Endothelial cell (in vitro differentiated cells): ENCODE results near the gene EXOC3L1. TPM values are rescaled to one million over a fixed set of nuclear protein-coding genes. Genes with fewer than 3 reads are reported as not detected.
A peak's percentile ranks its signal among the peaks of the same experiment; 100 is the strongest.

ENCODE experiments used
- DNase-seq: peaks from one replicate; pipeline ENCODE4 v3.0.0; 2021; ENCODE audit warnings: low spot score
- H3K27ac Mint-ChIP-seq: one replicate; pipeline ENCODE4 v1.8.0; 2021; ENCODE audit warnings: mixed read lengths, inconsistent platforms; ENCODE audit not compliant: unreplicated experiment
- H3K27me3 Mint-ChIP-seq: one replicate; pipeline ENCODE4 v1.8.0; 2021; ENCODE audit warnings: mild to moderate bottlenecking, moderate library complexity, mixed read lengths, inconsistent platforms; ENCODE audit not compliant: unreplicated experiment
- H3K36me3 Mint-ChIP-seq: one replicate; pipeline ENCODE4 v1.8.0; 2021; ENCODE audit warnings: mild to moderate bottlenecking, low read depth, mixed read lengths, inconsistent platforms; ENCODE audit not compliant: unreplicated experiment
- H3K4me1 Mint-ChIP-seq: one replicate; pipeline ENCODE4 v1.8.0; 2021; ENCODE audit warnings: mild to moderate bottlenecking, mixed read lengths, inconsistent platforms; ENCODE audit not compliant: unreplicated experiment
- H3K4me3 Mint-ChIP-seq: one replicate; pipeline ENCODE4 v1.8.0; 2021; ENCODE audit warnings: mild to moderate bottlenecking, mixed read lengths, inconsistent platforms; ENCODE audit not compliant: unreplicated experiment
- H3K9me3 Mint-ChIP-seq: one replicate; pipeline ENCODE4 v1.8.0; 2021; ENCODE audit warnings: mixed read lengths, inconsistent platforms; ENCODE audit not compliant: unreplicated experiment
- CTCF ChIP-seq: fragments of 200-600 bp; sonication (generic); IDR thresholded peaks from one replicate; pipeline ENCODE4 v1.5.0; 2021; ENCODE audit warnings: antibody characterized with exemption; ENCODE audit not compliant: unreplicated experiment
- total RNA-seq: library from RNA; stranded (reverse); fragmentation: NEBNext Ultra II Directional; extraction: Animal tissue kit (Norgen Biotek cat#: 25700); gene quantifications from one replicate; pipeline ENCODE4 v1.2.1, GENCODE V29; 2021; ENCODE audit not compliant: unreplicated experiment

The EXOC3L1 gene
- total RNA-seq, 1 donor from 2014 or later: 150 TPM

- H3K4me1 Mint-ChIP-seq: peaks cover 50% of the 10 kb centered on the region
- peaks cover 24% of the 10 kb centered on the region for H3K36me3 Mint-ChIP-seq
- H3K27me3 Mint-ChIP-seq: peaks cover 27% of the 10 kb centered on the region
- peak overlapping the region; percentile 95 for H3K27ac Mint-ChIP-seq
- no peak for DNase-seq
- peak overlapping the region; percentile 99 for H3K4me3 Mint-ChIP-seq
- H3K9me3 Mint-ChIP-seq: no peaks in the 10 kb centered on the region
- TF ChIP-seq CTCF: no peak
Observed at GRCh38 chr16:67227567-67227921, 37.6 kb upstream of the EXOC3L1 start.

- Mint-ChIP-seq H3K27ac (peak within 1 kb of the TSS; percentile 95), H3K4me3 (peak within 1 kb of the TSS; percentile 99), H3K36me3 (peaks cover 25% of the 10 kb centered on the region)
Observed at GRCh38 chr16:67226804-67227566, 37.0 kb upstream of the EXOC3L1 start, which contains the start of gene TMEM208. Gene TMEM208 (plus strand): TSS chr16:67227130. CDS start chr16:67227219, 89 bp downstream.

DNA sequence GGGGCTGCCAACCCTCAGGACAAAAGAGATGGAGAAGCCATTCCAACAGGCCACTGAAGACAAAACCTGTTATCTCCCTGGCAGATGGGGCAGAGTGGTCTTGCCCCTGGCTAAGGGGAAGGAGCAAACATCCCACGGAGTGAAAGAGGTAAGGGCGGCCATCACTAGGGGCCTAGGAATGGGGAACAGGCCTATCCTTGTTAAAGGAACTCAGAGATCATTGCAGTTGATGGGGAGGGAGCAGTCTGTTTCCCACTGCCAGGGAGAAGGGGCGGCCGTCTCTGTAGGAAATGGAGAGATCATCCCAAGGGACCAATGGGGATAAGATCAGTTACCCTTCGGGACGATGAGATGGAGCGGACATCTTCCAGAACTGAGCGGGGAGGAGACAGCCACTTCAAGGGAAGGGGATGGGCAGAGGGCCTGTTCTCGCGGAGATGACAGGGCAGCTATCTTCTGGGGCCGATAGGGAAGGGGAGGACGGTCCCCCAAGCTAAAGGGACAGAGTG is 36.4 kb upstream of the EXOC3L1 start:
- peak overlapping the region; percentile 99 for H3K4me3 Mint-ChIP-seq
- no peak for DNase-seq
- TF ChIP-seq CTCF: no peak

More at GRCh38 chr16:67226804-67227566, 37.0 kb upstream of the EXOC3L1 start, which contains the start of gene TMEM208:
- Mint-ChIP-seq H3K9me3 (no peaks in the 10 kb centered on the region), H3K27me3 (peaks cover 27% of the 10 kb centered on the region), H3K4me1 (peaks cover 50% of the 10 kb centered on the region)
- DNase-seq: peak; percentile 98
- no peak for TF ChIP-seq CTCF

GRCh38 chr16:67223992-67224391 is 34.1 kb upstream of the EXOC3L1 start:
- Mint-ChIP-seq H3K4me3 (no peak overlapping the region), H3K27ac (peak overlapping the region; percentile 55), H3K4me1 (peaks cover 67% of the 10 kb centered on the region), H3K9me3 (no peaks in the 10 kb centered on the region), H3K36me3 (peaks cover 31% of the 10 kb centered on the region), H3K27me3 (peaks cover 19% of the 10 kb centered on the region)
- TF ChIP-seq CTCF: no peak
- no peak for DNase-seq

More for the DNA sequence above, 36.4 kb upstream of the EXOC3L1 start:
- Mint-ChIP-seq H3K4me1 (peaks cover 50% of the 10 kb centered on the region), H3K27me3 (peaks cover 23% of the 10 kb centered on the region), H3K9me3 (no peaks in the 10 kb centered on the region), H3K36me3 (peaks cover 25% of the 10 kb centered on the region), H3K27ac (peak overlapping the region; percentile 65)
